ENCODE data around the gene TMEM253.

GRCh38 chr14:21057803-21058675 lies 42.8 kb upstream of the TMEM253 start, which contains the start of gene RNASE8:
- TF ChIP-seq CTCF (IDR thresholded peaks at IDR 0.05) (no peak), ZFX (IDR thresholded peaks at IDR 0.05; ENCODE audit: borderline replicate concordance) (no peak)
